ENCODE measurements around the gene TXNDC12.
"Not testable (repeated sequence)": the region's sequence is repeated elsewhere in the genome, so short reads cannot be mapped to it uniquely, and the experiment has no call there.

The TXNDC12 gene

GRCh38 chr1:52055066-52055865 is at the start of gene TXNDC12:
Gene TXNDC12, minus strand, starts transcription at chr1:52055191. Its CDS starts 95 bp downstream, at chr1:52055096.
- Histone ChIP-seq H3K4me3 (ENCODE audit: low read depth, low read length) (peak within 1 kb of the TSS; percentile 90), H3K4me1 (ENCODE audit: control insufficient read depth, insufficient read depth, low read length, unreplicated experiment) (peaks cover 35% of the 10 kb centered on the region), H3K27ac (ENCODE audit: low read depth, low read length) (peak within 1 kb of the TSS; percentile 80), H2AFZ (ENCODE audit: low read length, unreplicated experiment) (peak within 1 kb of the TSS; percentile 48), H3K36me3 (ENCODE audit: insufficient read depth, low read length) (peaks cover 7% of the 10 kb centered on the region), H3K79me2 (ENCODE audit: control insufficient read depth, insufficient read depth, low read length, unreplicated experiment) (peaks cover 66% of the 10 kb centered on the region), H3K27me3 (ENCODE audit: insufficient read depth, low read length) (no peaks in the 10 kb centered on the region)

GRCh38 chr1:52102336-52103013 is 47.5 kb upstream of the TXNDC12 start:
- H2AFZ ChIP-seq (ENCODE audit: low read length, unreplicated experiment) = no peak overlapping the region
- H3K4me1 ChIP-seq (ENCODE audit: control insufficient read depth, insufficient read depth, low read length, unreplicated experiment) = no peaks in the 10 kb centered on the region
- no peak overlapping the region for H3K4me3 ChIP-seq (ENCODE audit: low read depth, low read length)
- H3K27me3 ChIP-seq (ENCODE audit: insufficient read depth, low read length) = no peaks in the 10 kb centered on the region
- no peaks in the 10 kb centered on the region for H3K36me3 ChIP-seq (ENCODE audit: insufficient read depth, low read length)
- no peaks in the 10 kb centered on the region for H3K79me2 ChIP-seq (ENCODE audit: control insufficient read depth, insufficient read depth, low read length, unreplicated experiment)
- H3K27ac ChIP-seq (ENCODE audit: low read depth, low read length) = no peak overlapping the region

- Histone ChIP-seq H3K4me1 (ENCODE audit: control insufficient read depth, insufficient read depth, low read length, unreplicated experiment) (no peaks in the 10 kb centered on the region), H3K36me3 (ENCODE audit: insufficient read depth, low read length) (no peaks in the 10 kb centered on the region)
Observed at GRCh38 chr1:52098139-52098871, 43.3 kb upstream of the TXNDC12 start.

GRCh38 chr1:52096216-52096615 is 41.2 kb upstream of the TXNDC12 start:
- no peak overlapping the region for H2AFZ ChIP-seq (ENCODE audit: low read length, unreplicated experiment)
- no peak overlapping the region for H3K4me3 ChIP-seq (ENCODE audit: low read depth, low read length)
- H3K36me3 ChIP-seq (ENCODE audit: insufficient read depth, low read length) = peaks cover 4% of the 10 kb centered on the region; the same call in 1 of the 2 replicates
- no peaks in the 10 kb centered on the region for H3K4me1 ChIP-seq (ENCODE audit: control insufficient read depth, insufficient read depth, low read length, unreplicated experiment)
- no peaks in the 10 kb centered on the region for H3K79me2 ChIP-seq (ENCODE audit: control insufficient read depth, insufficient read depth, low read length, unreplicated experiment)
- no peak overlapping the region for H3K27ac ChIP-seq (ENCODE audit: low read depth, low read length)
- no peaks in the 10 kb centered on the region for H3K27me3 ChIP-seq (ENCODE audit: insufficient read depth, low read length)

More at GRCh38 chr1:52098139-52098871, 43.3 kb upstream of the TXNDC12 start:
- Histone ChIP-seq H3K27me3 (ENCODE audit: insufficient read depth, low read length) (no peaks in the 10 kb centered on the region), H3K4me3 (ENCODE audit: low read depth, low read length) (no peak overlapping the region), H2AFZ (ENCODE audit: low read length, unreplicated experiment) (no peak overlapping the region), H3K27ac (ENCODE audit: low read depth, low read length) (no peak overlapping the region), H3K79me2 (ENCODE audit: control insufficient read depth, insufficient read depth, low read length, unreplicated experiment) (no peaks in the 10 kb centered on the region)

GRCh38 chr1:52094300-52094699 is 39.3 kb upstream of the TXNDC12 start:
- H3K4me1 ChIP-seq (ENCODE audit: control insufficient read depth, insufficient read depth, low read length, unreplicated experiment); H3K4me3 ChIP-seq (ENCODE audit: low read depth, low read length); H3K27ac ChIP-seq (ENCODE audit: low read depth, low read length); H3K79me2 ChIP-seq (ENCODE audit: control insufficient read depth, insufficient read depth, low read length, unreplicated experiment); H2AFZ ChIP-seq (ENCODE audit: low read length, unreplicated experiment); H3K27me3 ChIP-seq (ENCODE audit: insufficient read depth, low read length): not testable (repeated sequence)
- H3K36me3 ChIP-seq (ENCODE audit: insufficient read depth, low read length) = peaks cover 15% of the 10 kb centered on the region

GRCh38 chr1:52087892-52088291 is 32.9 kb upstream of the TXNDC12 start:
- not testable (repeated sequence) for H3K79me2 ChIP-seq (ENCODE audit: control insufficient read depth, insufficient read depth, low read length, unreplicated experiment); H3K27ac ChIP-seq (ENCODE audit: low read depth, low read length); H3K4me3 ChIP-seq (ENCODE audit: low read depth, low read length); H3K27me3 ChIP-seq (ENCODE audit: insufficient read depth, low read length); H3K4me1 ChIP-seq (ENCODE audit: control insufficient read depth, insufficient read depth, low read length, unreplicated experiment); H2AFZ ChIP-seq (ENCODE audit: low read length, unreplicated experiment)
- H3K36me3 ChIP-seq (ENCODE audit: insufficient read depth, low read length) = peaks cover 21% of the 10 kb centered on the region

- H3K79me2 ChIP-seq (ENCODE audit: control insufficient read depth, insufficient read depth, low read length, unreplicated experiment) = peaks cover 3% of the 10 kb centered on the region
- no peaks in the 10 kb centered on the region for H3K27me3 ChIP-seq (ENCODE audit: insufficient read depth, low read length)
- H3K27ac ChIP-seq (ENCODE audit: low read depth, low read length) = no peak overlapping the region
- H3K4me1 ChIP-seq (ENCODE audit: control insufficient read depth, insufficient read depth, low read length, unreplicated experiment) = no peaks in the 10 kb centered on the region
- no peak overlapping the region for H2AFZ ChIP-seq (ENCODE audit: low read length, unreplicated experiment)
- H3K4me3 ChIP-seq (ENCODE audit: low read depth, low read length) = no peak overlapping the region
- H3K36me3 ChIP-seq (ENCODE audit: insufficient read depth, low read length) = peaks cover 9% of the 10 kb centered on the region; the same call in 1 of the 2 replicates
Observed at GRCh38 chr1:52080014-52080415, 25.0 kb upstream of the TXNDC12 start.

- not testable (repeated sequence) for H3K27ac ChIP-seq (ENCODE audit: low read depth, low read length); H2AFZ ChIP-seq (ENCODE audit: low read length, unreplicated experiment); H3K27me3 ChIP-seq (ENCODE audit: insufficient read depth, low read length); H3K4me3 ChIP-seq (ENCODE audit: low read depth, low read length); H3K79me2 ChIP-seq (ENCODE audit: control insufficient read depth, insufficient read depth, low read length, unreplicated experiment); H3K4me1 ChIP-seq (ENCODE audit: control insufficient read depth, insufficient read depth, low read length, unreplicated experiment)
- peaks cover 11% of the 10 kb centered on the region; the same call in 1 of the 2 replicates for H3K36me3 ChIP-seq (ENCODE audit: insufficient read depth, low read length)
Observed at GRCh38 chr1:52077277-52077676, 22.3 kb upstream of the TXNDC12 start.

GRCh38 chr1:52072291-52072690 is 17.3 kb upstream of the TXNDC12 start:
- H2AFZ ChIP-seq (ENCODE audit: low read length, unreplicated experiment) = no peak overlapping the region
- H3K4me3 ChIP-seq (ENCODE audit: low read depth, low read length) = no peak overlapping the region
- no peak overlapping the region for H3K27ac ChIP-seq (ENCODE audit: low read depth, low read length)
- H3K79me2 ChIP-seq (ENCODE audit: control insufficient read depth, insufficient read depth, low read length, unreplicated experiment) = peaks cover 31% of the 10 kb centered on the region
- H3K27me3 ChIP-seq (ENCODE audit: insufficient read depth, low read length) = no peaks in the 10 kb centered on the region
- peaks cover 13% of the 10 kb centered on the region for H3K36me3 ChIP-seq (ENCODE audit: insufficient read depth, low read length)
- H3K4me1 ChIP-seq (ENCODE audit: control insufficient read depth, insufficient read depth, low read length, unreplicated experiment) = no peaks in the 10 kb centered on the region

- no peaks in the 10 kb centered on the region for H3K27me3 ChIP-seq (ENCODE audit: insufficient read depth, low read length)
- H3K4me3 ChIP-seq (ENCODE audit: low read depth, low read length) = no peak overlapping the region
- no peak overlapping the region for H2AFZ ChIP-seq (ENCODE audit: low read length, unreplicated experiment)
- peaks cover 31% of the 10 kb centered on the region for H3K79me2 ChIP-seq (ENCODE audit: control insufficient read depth, insufficient read depth, low read length, unreplicated experiment)
- no peaks in the 10 kb centered on the region for H3K4me1 ChIP-seq (ENCODE audit: control insufficient read depth, insufficient read depth, low read length, unreplicated experiment)
- no peak overlapping the region for H3K27ac ChIP-seq (ENCODE audit: low read depth, low read length)
- peaks cover 14% of the 10 kb centered on the region for H3K36me3 ChIP-seq (ENCODE audit: insufficient read depth, low read length)
Observed at GRCh38 chr1:52070704-52071103, 15.7 kb upstream of the TXNDC12 start.

All from ACC112 (cell line).